Left colon (tissue), 2 donors: ENCODE measurements around the gene VWA3B. TPM values are rescaled to one million over a fixed set of nuclear protein-coding genes. Genes with fewer than 3 reads are reported as not detected.

ENCODE experiments used
- ATAC-seq: fragments of 200-7000 bp; cut with Tn5 transposase; one replicate; pipeline ENCODE4 v1.9.1; 2020; ENCODE audit warnings: mild to moderate bottlenecking, moderate library complexity
- DNase-seq, 2 donors: peaks; one replicate each; pipeline ENCODE4 v3.0.0-alpha.2; 2020
- intact Hi-C, 2 donors: fragments of 100-400 bp; cut with DNase I in 1 of 2; cut with micrococcal nuclease in 1 of 2; formaldehyde crosslinking; loops; one replicate each; pipeline versions ENCODE4 v1.11.2 to v1.14.0; 2022; cut with DNase I, micrococcal nuclease
- total RNA-seq, 2 donors: library from RNA; stranded (reverse); fragmentation: NEBNext Ultra II Directional; extraction: Animal tissue kit (Norgen Biotek cat#: 25700); gene quantifications; one replicate each; pipeline ENCODE4 v1.2.1, GENCODE V29; 2021
- donor health status: DM: no; HTN: no; CAD: no.
- donor health status: DM: yes; HTN: yes; CAD: no.

Gene VWA3B
- total RNA-seq, 2 donors from 2014 or later, result 2.9 to 3.9 TPM

DNA sequence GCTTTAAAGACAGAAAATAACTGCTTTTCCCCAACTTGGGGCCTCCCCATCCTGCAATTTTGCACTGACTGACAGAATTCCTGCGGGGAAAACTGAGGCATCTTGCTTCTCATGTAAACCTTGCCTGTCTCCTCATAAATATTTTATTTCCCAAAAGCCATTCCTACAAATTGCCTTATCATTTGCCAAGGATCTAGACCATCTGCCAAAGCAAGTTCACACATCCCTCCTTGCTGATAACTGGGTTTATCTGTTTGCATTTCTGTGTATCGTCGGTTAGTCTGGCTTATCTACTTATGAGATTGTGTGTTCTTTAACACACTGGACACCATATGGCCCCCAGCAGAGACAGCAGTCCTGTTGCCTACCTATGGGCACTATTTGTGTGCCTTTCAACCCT is 256.3 kb downstream of the VWA3B start:
- ATAC-seq (peak; percentile 73), DNase-seq (no peak)
- intact Hi-C loops, result no loop called here

DNA sequence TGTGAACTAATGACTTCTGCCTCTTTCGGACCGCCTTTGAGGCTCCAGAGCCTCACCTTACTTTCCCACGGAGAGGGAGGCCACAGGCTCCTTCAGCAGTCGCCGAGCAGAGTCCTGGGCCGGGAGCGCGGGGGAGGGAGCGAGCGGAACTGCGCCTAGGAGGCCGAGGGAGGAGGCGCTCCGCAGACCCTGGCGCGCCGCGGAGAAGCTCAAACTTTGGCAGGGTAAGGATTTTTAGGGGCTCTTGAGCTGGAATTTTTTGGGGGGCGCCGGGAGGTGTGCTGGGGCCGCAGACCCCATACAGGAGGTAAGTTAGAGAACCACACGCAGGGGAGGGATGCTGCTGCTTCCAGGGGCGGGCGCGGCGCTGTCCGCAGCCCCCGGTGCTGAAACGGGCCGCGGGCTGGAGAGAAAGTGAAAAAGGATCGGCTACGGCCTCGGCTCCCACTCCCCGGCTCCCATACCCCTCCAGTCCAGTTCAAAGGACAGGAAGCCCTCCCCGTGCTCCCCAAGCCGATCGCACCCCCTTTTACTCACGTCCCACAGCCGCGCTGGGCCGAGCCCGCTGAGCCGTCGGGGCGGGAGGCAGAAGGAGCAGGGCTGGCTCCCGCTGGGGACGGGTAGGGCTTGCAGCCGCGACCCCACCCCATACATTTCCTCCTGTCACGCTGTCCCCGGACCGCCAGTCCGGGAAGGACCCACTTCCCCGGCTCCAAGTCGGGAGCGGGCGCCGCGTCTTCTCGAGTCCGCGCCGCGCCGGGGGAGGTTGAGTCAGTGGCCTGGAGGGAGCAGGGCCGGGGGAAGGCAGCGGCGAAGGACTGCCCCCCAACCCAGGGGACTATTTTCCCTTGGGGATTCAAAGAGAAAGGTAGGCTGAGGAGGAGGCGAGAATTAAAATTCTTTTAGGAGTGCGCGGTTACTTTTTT is 259.6 kb downstream of the VWA3B start, which contains the start of gene CNGA3:
TSS of gene CNGA3 (plus strand) at position 146 of the 926 bp plus-strand sequence. CDS start 23,520 bp downstream, outside the sequence.
- ATAC-seq (peak; percentile 49), DNase-seq (peak in 1 of 2 donors; percentile 11)
- intact Hi-C loops, result no loop called here

DNA sequence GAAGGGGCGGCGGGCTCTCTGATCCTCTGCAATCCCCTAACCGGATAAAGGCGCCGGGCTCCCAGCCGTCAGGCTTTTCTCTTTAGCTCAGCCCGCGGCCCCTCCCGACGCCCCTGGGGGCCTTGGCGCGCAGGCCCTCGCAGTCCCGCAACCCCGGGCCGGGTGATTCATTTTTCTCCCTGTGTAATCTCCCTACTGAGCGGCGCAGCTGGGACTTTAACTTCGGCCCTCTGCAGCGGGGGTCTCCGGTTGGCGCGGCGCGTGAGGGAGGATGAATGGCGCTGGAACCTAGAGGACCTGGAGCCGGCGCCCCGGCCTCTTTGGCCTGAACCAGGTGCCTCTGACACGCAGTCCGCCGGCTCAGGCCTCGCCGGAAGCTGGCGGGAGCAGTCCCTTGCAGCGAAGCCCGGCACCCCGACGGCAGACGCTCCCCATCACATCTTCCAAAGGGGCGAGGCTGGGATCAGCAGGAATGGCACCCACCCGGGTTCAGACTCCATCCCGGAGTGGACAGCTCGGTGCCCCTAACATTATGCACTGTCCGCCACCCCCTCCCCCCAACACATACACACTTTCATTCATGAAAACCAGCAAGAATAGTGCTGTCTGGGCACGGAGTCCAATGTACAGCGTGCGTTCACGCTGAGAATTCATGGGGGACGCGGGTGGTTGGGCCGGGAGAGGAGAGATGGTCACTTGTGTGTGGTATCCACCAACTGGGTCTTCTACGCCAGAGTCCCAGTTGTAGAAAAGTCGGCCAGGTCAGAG is 260.5 kb downstream of the VWA3B start:
- no peak for DNase-seq
- ATAC-seq, result no peak
- intact Hi-C loops, result no loop called here

DNA sequence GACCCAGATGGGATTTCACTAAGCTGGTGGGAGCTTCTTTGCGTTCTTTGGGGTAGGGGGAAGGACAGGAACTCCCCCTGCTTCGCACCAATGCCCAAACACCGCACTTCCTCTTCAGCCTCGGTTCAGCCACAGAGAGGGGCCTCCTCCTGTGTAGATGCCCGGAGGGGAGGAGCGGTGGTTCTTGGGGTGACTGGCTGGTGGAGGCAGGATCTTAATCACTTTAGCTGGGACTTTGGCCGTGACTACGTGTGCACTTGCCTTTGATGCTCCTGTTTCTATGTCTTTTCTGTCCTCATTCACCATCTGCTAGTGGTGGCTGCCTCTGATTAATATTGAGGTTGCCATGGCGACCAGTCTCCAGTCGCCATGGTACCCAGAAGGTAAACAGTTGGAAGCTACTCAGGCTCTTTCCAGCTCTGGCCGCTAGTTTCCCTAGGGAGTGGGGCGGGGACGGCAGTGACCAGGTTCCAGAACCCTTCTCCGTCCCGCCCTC is 261.1 kb downstream of the VWA3B start:
- intact Hi-C loops, result no loop called here
- ATAC-seq (peak; percentile 25), DNase-seq (no peak)

DNA sequence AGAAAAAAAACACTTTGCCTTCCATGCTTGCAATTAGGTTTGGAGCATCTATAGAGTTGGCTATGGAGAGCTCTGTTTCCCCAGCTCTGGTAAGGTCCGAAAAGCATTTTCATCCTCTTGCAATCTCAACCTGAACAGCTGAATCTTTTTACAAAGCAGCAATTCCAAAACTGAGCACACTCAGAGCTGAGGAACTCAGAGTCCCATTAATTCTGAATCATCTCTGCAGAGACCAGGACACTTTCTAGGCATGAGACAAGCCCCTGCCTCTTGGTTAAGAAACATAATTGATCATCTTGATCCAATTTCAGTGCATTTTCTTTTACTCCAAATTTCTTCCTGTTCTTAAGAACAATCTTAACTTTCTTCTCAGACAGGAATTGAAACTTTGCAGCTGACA is 263.4 kb downstream of the VWA3B start:
- no peak for DNase-seq
- no peak for ATAC-seq
- intact Hi-C loops, result no loop called here

DNA sequence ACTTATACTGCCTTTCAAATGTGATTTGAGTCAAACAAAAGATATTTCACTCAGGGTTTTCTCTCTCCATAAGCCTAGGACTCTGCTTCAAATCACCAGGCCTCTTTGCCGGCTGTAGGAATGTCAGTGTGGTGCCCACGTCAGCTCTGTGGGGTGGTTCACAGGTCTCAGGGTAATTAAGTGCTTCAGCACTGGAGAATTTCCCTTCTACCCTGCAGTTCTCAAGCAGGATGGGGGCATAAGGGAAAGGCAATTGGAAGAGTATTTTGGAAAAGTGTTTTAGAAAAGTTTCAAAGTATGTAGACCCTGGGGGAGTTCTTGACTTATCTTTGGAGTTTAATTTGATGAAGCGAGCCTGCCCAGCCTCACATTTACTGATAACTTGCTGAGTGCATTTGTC is 268.9 kb downstream of the VWA3B start:
- intact Hi-C loops, result no loop called here
- no peak for ATAC-seq
- no peak for DNase-seq

GRCh38 chr2:98356729-98357128 is 269.8 kb downstream of the VWA3B start:
- intact Hi-C loops, result no loop called here
- DNase-seq (no peak), ATAC-seq (no peak)

- intact Hi-C loops, result no loop called here
- ATAC-seq (no peak), DNase-seq (no peak)
Observed at GRCh38 chr2:98357849-98358248, 270.9 kb downstream of the VWA3B start.

- intact Hi-C loops, result no loop called here
- DNase-seq (no peak), ATAC-seq (no peak)
Observed at GRCh38 chr2:98359986-98360385, 273.0 kb downstream of the VWA3B start.

Other genes starting within 250 kb of the VWA3B start
- 10 to 100 TPM; 80.6 to 89.5 TPM for gene TMEM131, start 91.2 kb upstream of the VWA3B start, total RNA-seq